ENCODE data around the gene SYNC.

DNA sequence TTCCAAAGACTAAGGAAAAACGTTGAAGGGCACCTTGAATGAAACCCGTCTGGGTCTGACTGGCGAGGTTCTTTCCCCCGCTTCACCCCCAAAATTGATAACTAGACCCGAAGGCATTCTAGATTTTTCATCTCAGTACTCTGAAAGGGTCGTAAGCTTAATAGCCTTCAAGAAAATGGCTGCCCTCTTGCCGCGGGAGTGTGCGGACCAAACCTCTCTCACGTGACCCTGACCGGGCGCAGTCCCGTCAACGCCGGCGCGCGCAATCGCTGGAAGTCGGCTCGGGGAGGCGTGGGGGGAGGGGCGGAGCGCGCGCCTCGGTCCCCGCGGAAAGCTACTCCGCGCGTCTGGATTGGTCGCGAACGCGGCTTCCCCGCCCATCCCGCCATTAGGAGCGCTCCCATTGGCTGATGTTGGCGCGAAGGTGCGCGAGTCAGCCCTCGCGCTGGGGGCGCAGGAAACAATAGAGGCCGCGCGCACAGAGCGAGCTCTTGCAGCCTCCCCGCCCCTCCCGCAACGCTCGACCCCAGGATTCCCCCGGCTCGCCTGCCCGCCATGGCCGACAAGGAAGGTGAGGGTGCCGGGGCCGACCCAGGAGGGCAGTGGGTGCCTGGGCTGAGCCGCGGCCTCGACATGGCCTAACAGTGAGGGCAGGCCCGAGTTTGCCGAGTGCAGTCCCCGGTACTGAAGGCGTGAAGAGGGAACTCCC is 51.7 kb downstream of the SYNC start, which contains the start of gene RBBP4:
- TF ChIP-seq, protein P1, sequence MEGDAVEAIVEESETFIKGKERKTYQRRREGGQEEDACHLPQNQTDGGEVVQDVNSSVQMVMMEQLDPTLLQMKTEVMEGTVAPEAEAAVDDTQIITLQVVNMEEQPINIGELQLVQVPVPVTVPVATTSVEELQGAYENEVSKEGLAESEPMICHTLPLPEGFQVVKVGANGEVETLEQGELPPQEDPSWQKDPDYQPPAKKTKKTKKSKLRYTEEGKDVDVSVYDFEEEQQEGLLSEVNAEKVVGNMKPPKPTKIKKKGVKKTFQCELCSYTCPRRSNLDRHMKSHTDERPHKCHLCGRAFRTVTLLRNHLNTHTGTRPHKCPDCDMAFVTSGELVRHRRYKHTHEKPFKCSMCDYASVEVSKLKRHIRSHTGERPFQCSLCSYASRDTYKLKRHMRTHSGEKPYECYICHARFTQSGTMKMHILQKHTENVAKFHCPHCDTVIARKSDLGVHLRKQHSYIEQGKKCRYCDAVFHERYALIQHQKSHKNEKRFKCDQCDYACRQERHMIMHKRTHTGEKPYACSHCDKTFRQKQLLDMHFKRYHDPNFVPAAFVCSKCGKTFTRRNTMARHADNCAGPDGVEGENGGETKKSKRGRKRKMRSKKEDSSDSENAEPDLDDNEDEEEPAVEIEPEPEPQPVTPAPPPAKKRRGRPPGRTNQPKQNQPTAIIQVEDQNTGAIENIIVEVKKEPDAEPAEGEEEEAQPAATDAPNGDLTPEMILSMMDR (IDR thresholded peaks at IDR 0.05), result peak; percentile 24 to 32 (median 29)
- peak; percentile 5 for TF ChIP-seq EP300 (IDR thresholded peaks at IDR 0.05)
